GM21786 (cell line): Measurements from ENCODE around the gene PPM1H.

Experiments used
- ATAC-seq: cut with Tn5 transposase; IDR thresholded peaks from one replicate; pipeline ENCODE4 v1.9.1; 2021; ENCODE audit not compliant: unreplicated experiment

Gene PPM1H

GRCh38 chr12:62878211-62878610 is 56.7 kb downstream of the PPM1H start:
- no peak for ATAC-seq

GRCh38 chr12:62876938-62877548 is 57.9 kb downstream of the PPM1H start:
- no peak for ATAC-seq

GRCh38 chr12:62873826-62874448 is 61.0 kb downstream of the PPM1H start:
- ATAC-seq, result no peak

GRCh38 chr12:62873116-62873825 is 61.7 kb downstream of the PPM1H start:
- no peak for ATAC-seq

DNA sequence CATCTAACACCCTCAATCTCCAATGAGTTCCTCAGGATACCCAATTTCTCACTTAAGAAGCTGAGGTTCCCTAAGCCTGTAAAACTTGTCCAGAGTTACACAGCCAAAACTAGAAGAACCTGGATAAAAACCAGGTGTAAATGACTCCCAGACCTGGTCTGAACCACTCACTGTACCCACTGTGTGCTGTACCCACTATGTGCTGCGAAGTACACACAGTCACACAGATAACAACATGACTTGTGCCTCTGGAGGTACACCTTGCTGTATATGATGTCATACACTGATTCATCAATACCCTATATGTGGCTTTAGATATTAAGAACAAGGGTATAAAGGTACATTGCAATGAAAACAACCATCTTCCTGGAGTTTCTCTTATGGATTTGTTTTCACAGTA is 66.1 kb downstream of the PPM1H start:
- no peak for ATAC-seq

GRCh38 chr12:62866451-62867082 is 68.4 kb downstream of the PPM1H start:
- no peak for ATAC-seq

DNA sequence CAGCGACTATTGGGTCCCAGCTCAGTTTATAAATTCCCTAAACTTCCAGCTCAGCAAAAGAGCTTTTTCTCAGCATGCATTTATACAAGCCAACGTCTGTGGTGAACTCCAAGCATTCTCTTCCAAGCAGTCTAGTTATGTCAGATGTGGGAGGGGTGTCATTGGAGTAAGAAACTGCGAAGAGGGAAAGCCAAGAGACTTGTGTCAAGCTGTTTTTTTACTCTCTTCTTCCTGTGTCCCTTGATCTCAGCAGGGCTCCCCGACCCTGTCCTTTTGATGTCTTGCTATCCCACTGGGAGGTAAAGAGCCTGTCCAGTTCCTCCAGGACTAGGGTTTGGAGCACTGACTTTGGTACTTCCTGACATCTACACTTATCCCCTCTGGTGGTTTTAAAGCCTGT is 69.0 kb downstream of the PPM1H start:
- ATAC-seq, result no peak

- no peak for ATAC-seq
Measured at GRCh38 chr12:62865065-62865464, 69.9 kb downstream of the PPM1H start.

- ATAC-seq, result no peak
Measured at GRCh38 chr12:62862259-62862881, 72.6 kb downstream of the PPM1H start.

DNA sequence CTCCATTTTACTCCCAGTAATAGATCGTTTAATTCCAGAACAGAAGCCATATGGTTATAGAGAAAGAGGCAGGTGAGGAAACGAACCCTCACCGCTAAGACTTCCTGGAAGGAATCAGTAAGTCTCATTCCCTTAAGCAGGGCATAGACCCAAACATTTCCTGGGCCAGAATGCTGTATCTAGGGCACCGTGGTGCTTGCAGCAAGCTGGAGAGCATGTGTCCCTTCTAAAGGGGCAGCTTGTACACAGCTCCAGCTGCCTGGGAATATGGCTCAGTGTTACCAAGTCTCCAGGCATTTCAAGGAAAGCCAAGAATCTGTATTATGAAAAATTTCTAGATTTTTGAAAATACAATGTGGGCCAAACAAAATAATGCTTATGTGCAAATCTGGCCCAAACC is 73.4 kb downstream of the PPM1H start:
- no peak for ATAC-seq

DNA sequence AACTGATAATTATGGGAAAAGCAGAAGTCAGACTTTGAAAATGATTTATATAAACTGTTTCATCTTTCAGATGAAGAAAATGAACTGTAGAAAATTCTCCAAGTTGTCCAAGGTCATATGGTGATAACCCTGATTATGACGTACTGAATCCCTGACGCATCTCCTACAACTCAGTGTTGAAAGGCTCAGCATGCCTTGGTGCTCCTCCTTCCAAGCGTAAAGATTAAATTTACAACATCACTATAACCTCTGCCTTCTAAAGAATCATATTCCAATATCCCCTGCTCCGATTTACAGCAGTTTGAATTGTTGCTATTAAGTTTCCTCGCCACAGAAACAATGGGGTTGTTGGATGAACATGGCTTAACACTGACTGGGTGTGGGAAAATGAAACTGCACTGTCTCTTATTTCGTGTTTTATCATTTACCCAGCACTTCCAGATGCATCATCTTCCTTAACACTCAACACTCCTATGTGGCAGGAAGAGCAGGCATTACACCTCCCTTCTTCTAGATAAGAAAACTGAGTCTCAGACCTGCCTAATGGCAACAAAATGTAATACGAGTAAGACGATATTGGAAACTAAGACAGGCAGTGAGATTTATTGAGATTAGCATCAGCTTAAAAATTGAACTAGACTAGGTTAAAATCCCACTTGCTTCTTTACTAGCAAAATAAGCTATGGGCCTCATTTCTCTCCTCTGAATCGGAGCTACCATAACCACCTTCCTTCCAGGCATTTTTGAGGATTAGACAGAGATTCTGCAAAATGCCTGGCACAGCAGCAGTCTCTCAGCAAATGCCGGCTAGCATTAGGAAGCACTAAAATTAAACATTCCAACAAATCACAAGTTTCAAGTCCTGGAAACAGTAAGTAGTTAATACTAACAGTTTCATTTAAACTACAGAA is 74.2 kb downstream of the PPM1H start:
- no peak for ATAC-seq

GRCh38 chr12:62860020-62860419 is 74.9 kb downstream of the PPM1H start:
- no peak for ATAC-seq

GRCh38 chr12:62859321-62859737 is 75.6 kb downstream of the PPM1H start:
- ATAC-seq, result no peak

GRCh38 chr12:62856454-62856853 is 78.5 kb downstream of the PPM1H start:
- no peak for ATAC-seq

GRCh38 chr12:62854024-62854423 is 80.9 kb downstream of the PPM1H start:
- no peak for ATAC-seq

DNA sequence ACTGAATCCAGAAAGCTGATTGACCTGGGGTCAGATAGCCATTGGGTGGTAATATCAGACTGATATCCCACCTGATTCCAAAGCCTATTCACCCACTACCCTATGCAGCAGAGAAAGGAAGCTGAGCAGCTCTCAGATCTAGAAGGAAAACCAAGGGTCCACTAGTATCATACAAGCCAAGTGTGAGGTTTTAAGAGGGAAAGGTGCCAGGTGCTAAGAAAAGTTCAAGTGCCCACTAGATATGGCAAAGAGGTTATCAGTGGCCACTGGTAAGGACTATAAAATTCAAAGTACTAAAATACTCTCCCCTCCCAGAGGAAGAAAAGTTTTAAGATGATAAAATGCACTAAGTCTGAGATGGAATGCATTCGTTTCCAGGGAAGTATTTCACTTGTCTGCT is 85.6 kb downstream of the PPM1H start:
- no peak for ATAC-seq

DNA sequence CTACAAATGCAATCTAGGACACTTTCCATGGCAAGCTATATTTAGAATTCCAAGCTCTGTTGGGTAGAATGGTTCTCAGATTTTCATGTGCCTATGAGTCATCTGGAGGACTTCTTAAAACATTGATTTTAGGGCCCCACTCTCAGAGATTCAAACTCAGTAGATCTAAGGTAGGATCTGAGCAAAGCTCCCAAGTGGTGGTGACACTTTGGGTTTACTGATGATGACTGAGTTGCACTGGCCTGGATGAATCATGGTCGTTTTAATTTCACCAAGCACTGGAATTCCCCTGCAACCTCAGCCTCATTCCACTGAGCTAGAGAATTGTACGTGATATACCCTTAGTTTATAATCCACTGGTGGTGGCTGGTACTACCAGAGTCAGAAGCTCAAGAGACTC is 86.5 kb downstream of the PPM1H start:
- ATAC-seq, result no peak

DNA sequence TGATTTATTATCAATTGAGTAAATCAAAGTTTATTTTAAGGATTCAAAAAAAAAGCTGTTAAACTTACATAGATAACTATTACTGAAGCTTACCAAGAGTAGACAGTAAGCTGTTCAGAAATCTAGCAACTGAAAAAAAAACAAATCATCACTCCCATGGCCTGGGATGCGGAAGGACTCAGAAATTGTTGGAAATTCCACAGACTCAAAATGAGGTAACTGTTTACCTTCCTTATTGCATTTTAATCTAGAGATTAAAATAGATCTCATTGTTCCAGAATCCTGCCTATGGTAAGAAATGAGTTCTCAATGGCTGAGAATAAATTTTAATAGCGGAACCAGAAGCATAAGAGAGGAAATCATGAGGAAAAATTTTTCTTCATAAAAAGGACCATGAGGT is 87.2 kb downstream of the PPM1H start:
- no peak for ATAC-seq

- ATAC-seq, result no peak
Measured at GRCh38 chr12:62846491-62846890, 88.5 kb downstream of the PPM1H start.

GRCh38 chr12:62844915-62845314 is 90.0 kb downstream of the PPM1H start:
- no peak for ATAC-seq
